HG03025 (cell line): Measurements from ENCODE around the gene HTT.
"Not testable (repeated sequence)": the region's sequence is repeated elsewhere in the genome, so short reads cannot be mapped to it uniquely, and the experiment has no call there.

Experiments used
- ATAC-seq: cut with Tn5 transposase; IDR thresholded peaks from one replicate; pipeline ENCODE4 v1.9.1; 2021; ENCODE audit warnings: mild to moderate bottlenecking, moderate library complexity; ENCODE audit not compliant: unreplicated experiment, low FRiP score

The HTT gene

GRCh38 chr4:3116955-3117354 is 42.5 kb downstream of the HTT start:
- ATAC-seq, result no peak

- no peak for ATAC-seq
Observed at GRCh38 chr4:3118312-3118711, 43.8 kb downstream of the HTT start.

- ATAC-seq, result no peak
Observed at GRCh38 chr4:3119464-3119863, 45.0 kb downstream of the HTT start.

GRCh38 chr4:3121110-3121509 is 46.6 kb downstream of the HTT start:
- ATAC-seq, result no peak

- no peak for ATAC-seq
Observed at GRCh38 chr4:3121596-3121995, 47.1 kb downstream of the HTT start.

GRCh38 chr4:3122081-3122563 is 47.6 kb downstream of the HTT start:
- no peak for ATAC-seq

- ATAC-seq, result no peak
Observed at GRCh38 chr4:3123181-3123671, 48.7 kb downstream of the HTT start.

- ATAC-seq, result no peak
Observed at GRCh38 chr4:3124070-3124767, 49.7 kb downstream of the HTT start.

GRCh38 chr4:3127112-3127511 is 52.6 kb downstream of the HTT start:
- no peak for ATAC-seq

- no peak for ATAC-seq
Observed at GRCh38 chr4:3128058-3128457, 53.6 kb downstream of the HTT start.

GRCh38 chr4:3128976-3129375 is 54.5 kb downstream of the HTT start:
- no peak for ATAC-seq

GRCh38 chr4:3130201-3130600 is 55.7 kb downstream of the HTT start:
- ATAC-seq, result no peak

- ATAC-seq, result no peak
Observed at GRCh38 chr4:3130826-3131225, 56.3 kb downstream of the HTT start.

GRCh38 chr4:3134201-3134600 is 59.7 kb downstream of the HTT start:
- no peak for ATAC-seq

GRCh38 chr4:3135155-3136011 is 60.9 kb downstream of the HTT start:
- ATAC-seq, result no peak

GRCh38 chr4:3136454-3136853 is 62.0 kb downstream of the HTT start:
- no peak for ATAC-seq

- no peak for ATAC-seq
Observed at GRCh38 chr4:3137908-3138307, 63.4 kb downstream of the HTT start.

- no peak for ATAC-seq
Observed at GRCh38 chr4:3145234-3145924, 70.9 kb downstream of the HTT start.

- ATAC-seq, result no peak
Observed at GRCh38 chr4:3148926-3149325, 74.4 kb downstream of the HTT start.

GRCh38 chr4:3151238-3151637 is 76.8 kb downstream of the HTT start:
- not testable (repeated sequence) for ATAC-seq

GRCh38 chr4:3157366-3157765 is 82.9 kb downstream of the HTT start:
- ATAC-seq, result no peak
